ENCODE data around the gene SIPA1L3.
"Not testable (repeated sequence)": the region's sequence is repeated elsewhere in the genome, so short reads cannot be mapped to it uniquely, and the experiment has no call there.

The SIPA1L3 gene

GRCh38 chr19:38230506-38231133 lies 323.6 kb downstream of the SIPA1L3 start:
- WGBS (ENCODE audit: insufficient coverage, insufficient read length): no CpG with 5 or more reads among the region's 3 CpGs
- not testable (repeated sequence) for H3K27me3 ChIP-seq (ENCODE audit: control insufficient read depth, insufficient read depth, low read length); H3K4me3 ChIP-seq (ENCODE audit: low read length); H3K27ac ChIP-seq (ENCODE audit: low read length); H3K4me1 ChIP-seq (ENCODE audit: control insufficient read depth, insufficient read depth, low read length); DNase-seq (ENCODE audit: low read depth, low spot score); H3K36me3 ChIP-seq (ENCODE audit: control insufficient read depth, insufficient read depth, low read length); H3K9me3 ChIP-seq (ENCODE audit: control insufficient read depth, insufficient read depth, low read length)

GRCh38 chr19:38231918-38232317 lies 324.9 kb downstream of the SIPA1L3 start:
- no peak overlapping the region for H3K4me3 ChIP-seq (ENCODE audit: low read length)
- H3K9me3 ChIP-seq (ENCODE audit: control insufficient read depth, insufficient read depth, low read length): no peaks in the 10 kb centered on the region
- no peak for DNase-seq (ENCODE audit: low read depth, low spot score)
- H3K36me3 ChIP-seq (ENCODE audit: control insufficient read depth, insufficient read depth, low read length): no peaks in the 10 kb centered on the region
- H3K4me1 ChIP-seq (ENCODE audit: control insufficient read depth, insufficient read depth, low read length): peaks cover 1% of the 10 kb centered on the region; the same call in 1 of the 2 replicates
- H3K27ac ChIP-seq (ENCODE audit: low read length): no peak overlapping the region
- no peaks in the 10 kb centered on the region for H3K27me3 ChIP-seq (ENCODE audit: control insufficient read depth, insufficient read depth, low read length)
- 100% methylated on average over 2 of the region's 7 CpGs for WGBS (ENCODE audit: insufficient coverage, insufficient read length)

GRCh38 chr19:38233740-38234251 lies 326.8 kb downstream of the SIPA1L3 start:
- no CpG with 5 or more reads among the region's 7 CpGs for WGBS (ENCODE audit: insufficient coverage, insufficient read length)
- DNase-seq (ENCODE audit: low read depth, low spot score): no peak
- Histone ChIP-seq H3K4me1 (ENCODE audit: control insufficient read depth, insufficient read depth, low read length) (no peaks in the 10 kb centered on the region), H3K27ac (ENCODE audit: low read length) (no peak overlapping the region), H3K36me3 (ENCODE audit: control insufficient read depth, insufficient read depth, low read length) (no peaks in the 10 kb centered on the region), H3K9me3 (ENCODE audit: control insufficient read depth, insufficient read depth, low read length) (no peaks in the 10 kb centered on the region), H3K27me3 (ENCODE audit: control insufficient read depth, insufficient read depth, low read length) (no peaks in the 10 kb centered on the region), H3K4me3 (ENCODE audit: low read length) (no peak overlapping the region)

GRCh38 chr19:38234615-38235014 lies 327.6 kb downstream of the SIPA1L3 start:
- no peaks in the 10 kb centered on the region for H3K27me3 ChIP-seq (ENCODE audit: control insufficient read depth, insufficient read depth, low read length)
- WGBS (ENCODE audit: insufficient coverage, insufficient read length): no CpG with 5 or more reads among the region's 4 CpGs
- H3K27ac ChIP-seq (ENCODE audit: low read length): no peak overlapping the region
- DNase-seq (ENCODE audit: low read depth, low spot score): no peak
- no peaks in the 10 kb centered on the region for H3K9me3 ChIP-seq (ENCODE audit: control insufficient read depth, insufficient read depth, low read length)
- no peak overlapping the region for H3K4me3 ChIP-seq (ENCODE audit: low read length)
- H3K36me3 ChIP-seq (ENCODE audit: control insufficient read depth, insufficient read depth, low read length): no peaks in the 10 kb centered on the region
- no peaks in the 10 kb centered on the region for H3K4me1 ChIP-seq (ENCODE audit: control insufficient read depth, insufficient read depth, low read length)

GRCh38 chr19:38239816-38240215 lies 332.8 kb downstream of the SIPA1L3 start:
- no peaks in the 10 kb centered on the region for H3K4me1 ChIP-seq (ENCODE audit: control insufficient read depth, insufficient read depth, low read length)
- H3K27ac ChIP-seq (ENCODE audit: low read length): no peak overlapping the region
- H3K9me3 ChIP-seq (ENCODE audit: control insufficient read depth, insufficient read depth, low read length): no peaks in the 10 kb centered on the region
- H3K4me3 ChIP-seq (ENCODE audit: low read length): no peak overlapping the region
- no peaks in the 10 kb centered on the region for H3K36me3 ChIP-seq (ENCODE audit: control insufficient read depth, insufficient read depth, low read length)
- no peak for DNase-seq (ENCODE audit: low read depth, low spot score)
- no peaks in the 10 kb centered on the region for H3K27me3 ChIP-seq (ENCODE audit: control insufficient read depth, insufficient read depth, low read length)
- WGBS (ENCODE audit: insufficient coverage, insufficient read length): 100% methylated on average over 3 of the region's 8 CpGs

GRCh38 chr19:38243279-38243673 lies 336.3 kb downstream of the SIPA1L3 start:
- Histone ChIP-seq H3K27ac (ENCODE audit: low read length) (no peak overlapping the region), H3K4me1 (ENCODE audit: control insufficient read depth, insufficient read depth, low read length) (no peaks in the 10 kb centered on the region), H3K9me3 (ENCODE audit: control insufficient read depth, insufficient read depth, low read length) (no peaks in the 10 kb centered on the region), H3K4me3 (ENCODE audit: low read length) (no peak overlapping the region), H3K36me3 (ENCODE audit: control insufficient read depth, insufficient read depth, low read length) (no peaks in the 10 kb centered on the region), H3K27me3 (ENCODE audit: control insufficient read depth, insufficient read depth, low read length) (no peaks in the 10 kb centered on the region)
- WGBS (ENCODE audit: insufficient coverage, insufficient read length): no CpG with 5 or more reads among the region's 15 CpGs
- DNase-seq (ENCODE audit: low read depth, low spot score): no peak

GRCh38 chr19:38245826-38246498 lies 339.0 kb downstream of the SIPA1L3 start:
- no peaks in the 10 kb centered on the region for H3K36me3 ChIP-seq (ENCODE audit: control insufficient read depth, insufficient read depth, low read length)
- no peak overlapping the region for H3K4me3 ChIP-seq (ENCODE audit: low read length)
- WGBS (ENCODE audit: insufficient coverage, insufficient read length): 100% methylated on average over 1 of the region's 14 CpGs
- no peaks in the 10 kb centered on the region for H3K27me3 ChIP-seq (ENCODE audit: control insufficient read depth, insufficient read depth, low read length)
- peaks cover 1% of the 10 kb centered on the region for H3K4me1 ChIP-seq (ENCODE audit: control insufficient read depth, insufficient read depth, low read length)
- H3K9me3 ChIP-seq (ENCODE audit: control insufficient read depth, insufficient read depth, low read length): no peaks in the 10 kb centered on the region
- no peak overlapping the region for H3K27ac ChIP-seq (ENCODE audit: low read length)
- no peak for DNase-seq (ENCODE audit: low read depth, low spot score)

GRCh38 chr19:38247126-38247525 lies 340.1 kb downstream of the SIPA1L3 start:
- WGBS (ENCODE audit: insufficient coverage, insufficient read length): no CpG with 5 or more reads among the region's 5 CpGs
- Histone ChIP-seq H3K27ac (ENCODE audit: low read length) (no peak overlapping the region), H3K36me3 (ENCODE audit: control insufficient read depth, insufficient read depth, low read length) (no peaks in the 10 kb centered on the region), H3K9me3 (ENCODE audit: control insufficient read depth, insufficient read depth, low read length) (no peaks in the 10 kb centered on the region), H3K27me3 (ENCODE audit: control insufficient read depth, insufficient read depth, low read length) (no peaks in the 10 kb centered on the region), H3K4me1 (ENCODE audit: control insufficient read depth, insufficient read depth, low read length) (peaks cover 3% of the 10 kb centered on the region), H3K4me3 (ENCODE audit: low read length) (no peak overlapping the region)
- no peak for DNase-seq (ENCODE audit: low read depth, low spot score)

- no peaks in the 10 kb centered on the region for H3K9me3 ChIP-seq (ENCODE audit: control insufficient read depth, insufficient read depth, low read length)
- DNase-seq (ENCODE audit: low read depth, low spot score): no peak
- no CpG with 5 or more reads among the region's 9 CpGs for WGBS (ENCODE audit: insufficient coverage, insufficient read length)
- H3K4me1 ChIP-seq (ENCODE audit: control insufficient read depth, insufficient read depth, low read length): peaks cover 6% of the 10 kb centered on the region
- no peaks in the 10 kb centered on the region for H3K36me3 ChIP-seq (ENCODE audit: control insufficient read depth, insufficient read depth, low read length)
- no peaks in the 10 kb centered on the region for H3K27me3 ChIP-seq (ENCODE audit: control insufficient read depth, insufficient read depth, low read length)
- no peak overlapping the region for H3K27ac ChIP-seq (ENCODE audit: low read length)
- H3K4me3 ChIP-seq (ENCODE audit: low read length): no peak overlapping the region
Measured at GRCh38 chr19:38247734-38248268, 340.8 kb downstream of the SIPA1L3 start.

- Histone ChIP-seq H3K4me1 (ENCODE audit: control insufficient read depth, insufficient read depth, low read length) (peaks cover 10% of the 10 kb centered on the region), H3K27me3 (ENCODE audit: control insufficient read depth, insufficient read depth, low read length) (no peaks in the 10 kb centered on the region), H3K27ac (ENCODE audit: low read length) (no peak overlapping the region), H3K9me3 (ENCODE audit: control insufficient read depth, insufficient read depth, low read length) (no peaks in the 10 kb centered on the region), H3K4me3 (ENCODE audit: low read length) (no peak overlapping the region), H3K36me3 (ENCODE audit: control insufficient read depth, insufficient read depth, low read length) (no peaks in the 10 kb centered on the region)
- WGBS (ENCODE audit: insufficient coverage, insufficient read length): no CpG with 5 or more reads among the region's 7 CpGs
- DNase-seq (ENCODE audit: low read depth, low spot score): no peak
Measured at GRCh38 chr19:38248421-38248820, 341.4 kb downstream of the SIPA1L3 start.

Data from iPS DF 6.9 (cell line).